ENCODE results near the gene C9.
"Not testable (repeated sequence)": the region's sequence is repeated elsewhere in the genome, so short reads cannot be mapped to it uniquely, and the experiment has no call there.

The C9 gene

DNA sequence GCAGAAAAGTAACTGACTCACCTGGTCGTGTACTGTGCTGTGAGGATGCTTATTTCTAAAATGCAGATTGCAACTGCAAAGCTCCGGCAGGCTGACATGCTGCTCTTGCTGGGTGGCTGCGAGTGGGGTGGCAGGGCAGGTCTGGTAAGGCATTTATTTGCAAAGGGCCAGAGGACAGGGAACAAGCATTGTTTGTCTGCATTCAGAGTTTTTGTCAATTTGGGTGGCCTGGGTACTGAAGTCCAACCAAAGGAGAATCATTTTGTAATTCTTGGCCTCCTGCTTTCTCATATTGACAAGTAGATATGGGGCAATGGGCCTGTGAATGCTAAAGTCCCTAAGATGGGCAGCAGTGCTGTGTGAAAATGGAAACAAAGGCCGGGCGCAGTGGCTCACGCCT is at the start of gene C9:
Gene C9 (minus strand): TSS at position 129 of the 400 bp plus-strand sequence. CDS start 31 bp downstream, at position 98.
- no peak for DNase-seq

DNA sequence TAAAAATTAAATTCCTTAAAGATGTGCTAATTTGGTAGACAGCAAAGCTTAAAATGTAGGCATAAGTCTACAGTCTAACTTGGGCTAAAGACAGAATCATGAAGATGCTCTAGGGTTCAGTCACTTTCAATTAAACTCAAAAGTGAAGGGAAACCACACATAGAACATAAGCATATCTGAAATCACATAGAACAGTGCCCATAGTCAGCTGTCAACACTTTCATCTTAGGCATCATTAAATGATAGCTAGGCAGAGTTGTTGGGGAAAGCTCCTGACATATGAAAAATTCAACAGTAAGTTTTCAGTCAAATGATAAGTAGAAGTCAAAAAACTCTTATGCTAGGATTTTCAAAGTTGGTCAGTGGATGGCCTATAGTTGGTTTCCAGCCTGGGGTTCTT is 49.5 kb upstream of the C9 start:
- no peak for DNase-seq

DNA sequence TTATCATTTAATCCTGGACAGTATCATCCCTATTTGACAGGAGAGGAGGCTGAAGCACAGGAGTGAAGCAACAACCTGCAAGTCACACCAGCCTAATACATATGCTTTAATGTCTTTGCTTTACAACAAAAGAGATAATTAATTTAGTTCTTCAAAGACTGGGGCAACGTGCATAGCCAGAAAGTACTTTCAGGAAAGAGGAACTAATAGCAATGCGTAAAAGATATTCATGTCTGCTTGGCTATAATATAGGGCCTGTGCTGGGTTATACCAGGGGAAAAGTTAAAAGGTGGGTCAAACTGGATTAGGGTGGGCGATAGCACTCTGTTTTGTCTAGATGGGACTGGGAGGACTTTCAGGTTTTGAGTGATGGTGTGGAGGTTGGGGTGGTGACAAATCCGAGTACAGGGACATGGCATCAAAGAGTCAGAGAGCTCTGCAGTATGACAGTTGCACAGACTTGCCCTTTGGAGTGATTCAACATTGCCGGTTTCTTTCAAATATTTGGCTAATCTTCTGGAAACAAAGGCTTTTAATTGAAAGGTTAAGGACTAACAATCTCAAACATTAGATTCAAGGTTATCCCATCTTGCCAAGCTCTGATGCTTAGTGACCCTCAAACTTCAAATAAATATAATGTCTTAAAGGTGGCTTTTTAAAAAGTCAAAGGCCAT is 48.6 kb upstream of the C9 start:
- DNase-seq: no peak

DNA sequence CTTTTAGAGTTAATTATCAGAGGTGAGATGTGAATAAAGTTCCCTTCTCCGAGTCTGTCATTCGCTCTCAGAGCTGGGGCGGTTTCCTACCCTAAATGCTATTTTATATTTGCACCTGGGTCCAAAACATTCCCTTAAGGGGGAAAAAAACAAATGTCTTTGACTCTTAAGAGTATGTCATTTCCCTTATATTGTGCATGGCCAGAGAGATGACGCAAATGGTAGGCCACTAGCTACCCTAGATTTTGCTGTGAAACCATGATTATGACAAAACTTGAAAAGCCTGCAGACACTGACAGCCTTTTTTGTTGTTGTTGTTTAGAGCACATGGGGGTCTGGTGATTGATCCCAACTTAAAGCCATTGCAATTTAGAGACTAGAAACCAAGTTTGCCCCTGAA is 47.7 kb upstream of the C9 start:
- no peak for DNase-seq

DNA sequence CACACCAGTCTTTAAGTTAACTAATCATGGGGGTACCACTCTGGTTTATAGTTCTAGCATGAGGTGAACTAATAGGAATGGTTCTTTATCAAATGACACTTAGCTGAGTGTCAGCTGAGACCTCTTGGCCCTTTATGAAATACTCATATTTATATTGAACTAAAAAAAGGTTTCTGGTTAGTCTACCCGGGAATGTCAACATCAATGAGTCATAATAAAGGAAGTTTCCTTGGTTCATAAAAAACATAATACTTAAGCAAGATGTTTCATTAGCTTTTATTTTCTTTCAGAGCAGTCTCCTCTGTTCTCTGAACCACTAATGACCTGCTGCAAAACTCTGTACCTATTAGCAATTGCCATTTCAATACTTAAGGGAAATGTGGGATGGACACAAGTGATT is 46.8 kb upstream of the C9 start:
- DNase-seq: no peak

DNA sequence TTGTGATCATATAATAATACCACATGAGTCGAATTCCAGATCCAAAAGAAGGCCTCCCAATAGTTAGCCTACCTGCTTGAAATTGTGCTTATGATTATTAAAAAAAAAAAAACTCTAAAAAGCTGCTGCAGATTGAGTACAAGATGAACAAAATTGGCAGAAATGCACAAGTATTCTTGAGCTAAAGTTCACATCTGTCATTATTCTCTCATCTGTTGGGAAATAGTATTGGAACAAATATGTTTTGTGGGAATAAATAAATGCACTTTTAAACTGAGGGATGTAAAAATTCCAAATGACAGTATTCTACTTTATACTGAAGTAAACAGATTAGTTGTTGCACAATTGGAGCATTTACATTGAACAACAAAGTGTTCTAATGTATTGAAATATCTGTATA is 44.7 kb upstream of the C9 start:
- DNase-seq: no peak

DNA sequence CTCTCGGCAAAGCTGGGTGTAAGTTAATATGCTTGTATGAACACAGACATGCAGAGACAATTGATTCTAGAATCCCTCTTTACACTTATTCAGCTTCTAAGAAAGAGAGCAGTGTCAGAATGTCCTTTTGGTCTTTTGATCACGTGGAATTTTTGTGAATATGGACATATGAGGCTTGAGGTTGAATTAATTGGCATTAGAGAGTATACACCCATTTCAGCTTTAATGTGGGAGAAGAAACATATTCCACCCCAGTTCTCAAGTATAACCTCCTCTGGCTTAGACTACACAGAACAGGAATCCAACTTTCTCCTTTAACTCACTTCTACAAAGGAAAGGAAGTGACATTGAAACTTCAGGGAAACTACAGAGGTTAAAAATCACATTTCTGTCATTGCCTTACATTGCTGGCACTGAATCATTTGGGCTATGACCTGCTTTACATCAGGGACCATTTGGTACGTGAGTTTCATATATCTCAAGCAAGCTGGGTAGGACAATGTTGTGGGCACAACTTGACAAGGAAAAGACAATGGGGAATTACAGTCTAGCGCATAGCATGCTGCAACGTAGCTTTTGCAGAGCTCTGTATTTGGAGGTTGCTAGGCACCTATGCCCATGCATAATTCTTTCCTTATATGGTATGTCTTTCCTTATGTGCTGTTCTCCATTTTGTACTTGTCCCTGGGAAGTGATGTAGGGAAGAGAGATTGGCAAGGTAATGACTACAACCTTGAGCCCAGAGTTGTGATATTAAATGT is 41.0 kb upstream of the C9 start:
- DNase-seq: no peak

DNA sequence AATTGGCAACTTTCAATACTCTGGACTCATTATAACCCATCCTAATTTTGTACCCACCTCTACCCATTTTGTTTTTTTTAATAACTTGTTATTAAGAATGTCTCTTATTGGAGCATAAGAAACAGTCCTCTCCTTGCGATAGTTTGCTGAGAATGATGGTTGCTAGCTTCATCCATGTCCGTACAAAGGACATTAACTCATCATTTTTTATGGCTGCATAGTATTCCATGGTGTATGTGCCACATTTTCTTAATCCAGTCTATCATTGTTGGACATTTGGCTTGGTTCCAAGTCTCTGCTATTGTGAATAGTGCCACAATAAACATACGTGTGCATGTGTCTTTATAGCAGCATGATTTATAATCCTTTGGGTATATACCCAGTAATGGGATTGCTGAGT is 39.5 kb upstream of the C9 start:
- not testable (repeated sequence) for DNase-seq

DNA sequence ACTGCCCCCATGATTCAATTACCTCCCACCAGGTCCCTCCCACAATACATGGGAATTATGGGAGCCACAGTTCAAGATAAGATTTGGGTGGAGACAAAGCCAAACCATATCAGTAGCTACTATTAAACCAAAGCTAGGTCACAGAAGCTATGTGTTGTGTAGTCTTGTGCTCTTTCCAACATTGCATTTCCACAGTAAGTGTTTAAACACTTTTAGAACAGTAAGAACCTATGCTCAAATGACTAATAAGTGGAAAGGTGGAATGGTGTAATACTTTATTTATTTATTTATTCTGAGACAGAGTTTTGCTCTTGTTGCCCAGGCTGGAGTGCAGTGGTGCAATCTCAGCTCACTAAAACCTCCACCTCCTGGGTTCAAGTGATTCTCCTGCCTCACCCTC is 37.8 kb upstream of the C9 start:
- not testable (repeated sequence) for DNase-seq

DNA sequence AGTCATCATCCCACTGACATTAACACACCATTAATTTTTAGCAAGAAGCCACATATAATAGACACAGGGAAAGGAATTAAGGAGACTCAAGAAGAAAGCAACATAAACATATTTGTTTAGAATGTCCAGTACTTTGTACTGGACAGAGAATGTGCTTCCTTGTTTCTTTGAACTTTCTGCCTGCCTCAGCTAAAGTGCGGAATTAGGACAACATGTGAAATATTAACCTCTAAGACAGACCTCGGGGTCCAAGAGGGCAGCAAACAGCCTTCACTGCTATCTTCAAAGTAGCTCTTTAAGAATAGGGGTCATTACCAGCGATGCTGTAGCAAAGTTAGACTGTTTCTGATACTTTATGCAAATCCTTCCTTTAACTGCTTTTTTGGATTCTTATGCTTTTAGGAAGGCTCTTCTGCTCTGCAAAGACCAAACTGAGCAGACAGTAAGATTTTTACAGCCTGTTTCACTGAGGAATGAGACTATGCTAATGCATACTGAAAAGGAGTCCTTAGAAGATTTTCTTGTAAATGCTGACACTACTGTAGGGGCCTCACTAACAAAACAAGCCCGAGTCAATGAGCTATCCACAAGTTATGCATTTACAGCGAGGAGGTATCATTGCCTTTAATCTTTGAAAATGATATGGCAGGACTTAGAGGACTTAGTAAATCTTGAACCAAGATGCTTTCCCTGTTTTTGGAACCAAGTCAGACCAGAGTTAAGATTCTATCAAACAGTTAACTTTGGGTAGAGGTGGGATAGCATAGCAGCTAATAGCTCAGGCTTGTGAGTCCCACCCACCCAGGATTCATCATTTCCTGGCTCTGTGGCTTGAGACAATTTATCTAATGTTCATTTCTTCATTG is 36.7 kb upstream of the C9 start:
- no peak for DNase-seq

DNA sequence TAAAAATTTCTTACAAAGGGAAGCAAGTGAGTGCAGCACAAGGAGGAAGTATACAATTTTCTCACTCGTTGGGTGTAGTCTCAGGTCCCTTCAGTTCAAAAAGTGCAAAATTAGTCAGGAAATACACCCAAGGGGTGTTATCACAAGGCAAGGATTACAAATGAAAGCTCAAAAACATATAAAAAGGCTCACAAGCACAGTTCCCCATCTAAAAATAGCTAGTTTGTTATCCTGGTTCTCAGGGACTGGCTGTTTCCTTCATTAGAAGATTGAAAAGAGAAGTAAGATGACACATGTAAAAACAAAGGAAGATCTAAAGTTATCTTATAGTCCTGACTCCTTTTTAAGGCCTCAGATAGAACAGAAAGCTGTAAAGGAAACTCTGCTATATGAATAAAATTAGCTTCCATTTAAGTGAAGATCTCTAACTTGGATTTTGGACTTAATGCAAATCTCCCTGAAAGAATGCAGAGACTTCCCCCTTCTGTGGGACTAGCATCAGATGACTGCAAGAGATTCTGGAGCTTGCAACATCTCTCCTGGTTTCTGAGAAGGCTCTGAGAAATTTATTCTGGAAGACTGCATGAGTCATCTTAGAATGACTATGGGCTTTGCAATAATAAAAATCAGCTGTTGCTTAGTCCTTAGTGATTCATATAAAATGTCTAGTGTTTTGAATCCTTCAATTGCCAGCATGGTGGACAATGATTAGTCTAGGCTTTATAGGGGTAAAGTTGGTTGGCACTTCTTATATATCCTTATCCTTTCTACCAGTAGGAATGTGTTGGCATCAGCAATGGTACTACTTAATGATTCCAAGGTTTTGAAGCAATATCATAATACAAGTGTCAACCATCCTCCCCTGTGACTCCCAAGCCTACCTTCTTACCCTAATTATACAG is 35.1 kb upstream of the C9 start:
- DNase-seq: no peak

DNA sequence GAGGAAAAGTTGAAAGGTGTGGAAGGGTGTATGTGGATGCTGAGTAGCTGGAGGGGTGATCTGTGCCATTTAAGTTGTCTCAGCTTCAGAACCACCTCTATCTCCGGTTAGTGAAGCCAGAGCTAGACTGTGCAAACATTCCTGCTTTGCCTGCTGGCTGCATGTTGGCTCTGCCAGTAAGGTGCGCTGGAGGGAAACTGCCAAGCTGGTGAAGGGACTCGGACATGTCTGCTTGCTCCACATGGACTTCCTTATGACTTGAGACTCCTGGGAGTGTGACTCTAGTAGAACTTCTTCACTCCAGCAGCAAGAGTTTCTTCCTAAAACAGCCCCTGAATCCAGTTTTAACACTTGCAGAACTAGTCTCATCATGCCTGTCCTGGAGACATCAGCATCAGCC is 32.5 kb upstream of the C9 start:
- DNase-seq: no peak

DNA sequence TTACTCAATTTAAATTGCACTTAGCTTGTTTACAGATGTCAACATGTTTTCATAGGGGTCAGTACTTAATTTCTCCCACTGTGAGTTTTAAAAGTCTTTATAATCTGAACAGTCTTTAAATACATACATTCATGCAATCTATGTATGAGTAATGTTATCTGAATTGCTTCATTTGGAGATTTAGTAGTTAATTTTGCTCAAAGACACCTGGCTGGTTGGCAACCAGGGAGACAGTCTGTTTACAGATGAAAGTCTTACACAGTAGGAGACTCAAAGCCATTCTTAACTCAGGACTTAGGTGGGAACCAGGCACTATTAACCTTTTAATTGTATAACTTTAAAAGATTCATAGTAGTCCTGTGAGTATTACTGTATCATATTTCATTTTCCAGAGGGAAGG is 31.2 kb upstream of the C9 start:
- DNase-seq: no peak

DNA sequence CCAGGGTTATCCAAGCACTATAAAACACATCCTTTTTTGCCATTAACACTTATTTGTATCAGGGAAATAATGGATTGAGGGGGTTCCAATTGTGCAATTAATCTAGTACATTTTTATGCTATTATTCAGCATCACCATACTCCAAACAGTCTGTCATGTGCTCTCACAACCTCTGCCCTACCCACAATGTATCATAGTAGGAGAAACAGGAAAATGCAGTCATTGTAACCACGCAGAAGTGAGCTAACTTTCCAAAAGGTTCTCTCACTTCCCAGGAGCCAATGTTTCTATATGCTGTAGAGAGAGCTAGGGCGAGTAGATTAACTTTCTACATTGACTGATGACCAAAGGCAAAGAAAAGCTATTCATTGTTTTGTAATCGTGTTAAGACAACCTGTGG is 30.7 kb upstream of the C9 start:
- no peak for DNase-seq

DNA sequence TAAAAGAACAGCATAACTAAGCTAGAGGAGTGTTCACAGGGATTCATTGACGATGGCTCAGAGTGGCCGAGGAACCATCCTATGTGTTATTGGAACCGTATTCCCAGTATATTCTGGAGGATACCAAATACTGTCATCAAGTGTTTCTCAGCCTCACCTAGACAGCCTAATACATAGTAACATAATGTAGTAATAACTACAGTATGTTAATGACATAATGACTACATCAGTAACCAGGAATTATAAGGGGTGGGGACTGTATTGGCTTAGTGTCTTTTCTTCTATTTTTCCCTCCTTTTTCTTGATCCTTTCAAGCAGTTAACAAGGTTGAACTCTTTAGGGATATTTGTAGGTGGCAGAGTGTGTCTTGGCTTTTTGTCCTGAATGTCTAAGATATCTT is 26.6 kb upstream of the C9 start:
- no peak for DNase-seq

DNA sequence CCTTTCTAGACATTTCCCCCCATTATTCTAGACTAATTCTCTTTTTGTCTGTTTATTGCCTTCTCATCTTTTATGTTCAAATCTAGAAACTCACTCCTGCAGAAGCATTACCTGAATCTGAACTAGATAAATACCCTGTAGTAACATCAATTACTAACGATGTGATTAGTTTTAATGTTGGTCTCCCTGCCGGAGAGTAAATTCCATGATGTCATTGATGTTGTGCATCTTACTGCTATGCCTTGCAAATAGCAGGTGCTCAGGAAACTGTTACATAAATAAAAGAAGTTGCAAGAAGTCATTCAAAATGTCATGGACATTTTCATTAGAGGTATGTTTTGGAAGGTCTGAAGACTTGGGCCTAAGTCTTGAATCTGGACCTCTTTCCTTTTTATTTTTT is 23.0 kb upstream of the C9 start:
- no peak for DNase-seq

DNA sequence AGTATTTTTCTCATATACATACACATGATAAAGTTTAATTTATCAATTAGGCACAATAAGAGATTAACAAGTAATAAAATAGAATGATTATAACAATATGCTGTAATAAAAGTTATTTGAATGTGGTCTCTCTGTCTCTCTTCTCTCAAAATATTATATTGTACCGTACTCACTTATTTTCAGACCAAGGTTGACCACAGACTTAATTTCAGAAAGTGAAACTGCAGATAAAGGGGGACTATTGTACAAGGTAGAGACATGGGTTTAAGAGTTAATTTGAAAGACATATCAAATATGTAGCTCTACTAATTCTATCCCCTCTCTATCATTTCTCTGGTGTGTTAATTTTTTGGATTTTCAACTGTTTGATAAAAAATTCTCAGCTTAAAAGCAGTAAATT is 20.0 kb upstream of the C9 start:
- no peak for DNase-seq

DNA sequence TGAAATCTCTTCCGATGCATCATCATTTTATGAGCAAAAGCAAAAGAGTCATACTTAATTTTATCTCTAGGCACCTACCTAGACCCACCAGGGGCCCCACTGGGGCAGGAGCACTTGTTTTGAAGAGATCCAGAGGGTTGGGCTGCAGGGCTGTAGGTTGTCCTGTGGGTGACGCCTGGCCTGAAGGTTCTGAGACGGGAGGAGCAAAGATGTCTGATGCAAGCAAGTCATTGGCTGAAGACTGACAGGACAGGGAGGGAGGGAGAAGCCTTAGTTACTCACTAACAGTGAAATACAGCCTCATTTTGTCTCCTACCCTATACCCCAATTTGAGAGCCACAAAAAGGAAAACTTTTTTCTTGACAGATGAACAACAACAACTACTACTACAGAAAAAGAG is 17.1 kb upstream of the C9 start:
- DNase-seq: no peak

DNA sequence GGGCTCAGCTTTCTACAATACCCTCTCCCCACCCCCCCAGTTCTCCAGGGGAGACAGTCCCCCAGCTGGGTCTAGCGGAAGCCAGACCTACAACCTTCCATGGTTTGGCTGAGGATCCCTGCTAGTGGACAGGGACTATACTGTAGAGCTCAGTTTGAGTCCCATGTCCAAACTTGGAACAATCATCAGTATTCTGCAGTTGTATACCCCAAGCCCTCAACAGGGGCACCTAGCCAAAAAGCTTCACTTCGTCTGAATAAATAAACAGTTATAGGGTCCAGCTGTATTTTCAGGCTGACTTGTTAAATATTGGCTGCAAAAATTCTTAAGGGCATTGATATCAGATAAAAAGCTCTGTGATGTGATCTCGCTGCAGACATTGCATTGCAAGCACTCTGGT is 15.4 kb upstream of the C9 start:
- no peak for DNase-seq

DNA sequence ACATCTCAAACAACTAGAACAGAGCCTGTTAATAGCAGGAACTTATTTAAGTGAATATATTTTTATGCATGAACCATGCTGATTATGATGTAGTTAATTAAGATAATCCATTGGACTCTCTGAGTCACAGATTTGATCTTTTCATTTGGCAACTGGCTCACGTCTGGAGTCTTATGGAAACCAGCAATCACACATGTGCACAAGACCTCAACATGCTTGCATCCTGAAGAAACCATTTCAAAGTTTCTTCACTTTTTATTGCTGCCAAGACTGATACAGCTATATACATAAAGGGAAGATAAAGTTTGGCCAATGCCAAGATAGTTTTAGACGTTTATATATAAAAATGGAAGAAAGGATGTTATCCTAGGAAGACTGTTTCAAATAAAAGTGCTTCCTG is 13.3 kb upstream of the C9 start:
- no peak for DNase-seq

DNA sequence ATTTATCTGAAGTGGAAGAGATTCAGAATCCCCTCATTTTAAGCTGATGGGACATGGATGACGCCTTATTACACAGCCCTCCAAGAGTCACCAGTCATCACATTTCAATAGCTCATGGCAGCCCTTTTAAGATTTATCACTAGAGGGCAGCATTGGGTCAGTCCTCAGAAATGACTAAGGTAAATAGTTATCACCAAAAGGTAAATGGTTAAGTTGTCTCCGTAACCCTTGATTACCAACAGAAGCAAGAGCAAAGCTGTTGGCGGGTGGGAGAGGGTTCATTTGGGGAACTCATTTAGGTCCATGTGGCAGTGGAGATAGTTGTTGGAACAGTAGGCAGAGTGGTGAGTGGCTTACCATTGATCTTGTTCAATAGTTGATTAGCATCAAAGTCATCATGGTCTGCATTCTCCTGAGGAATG is 12.0 kb upstream of the C9 start:
- no peak for DNase-seq

DNA sequence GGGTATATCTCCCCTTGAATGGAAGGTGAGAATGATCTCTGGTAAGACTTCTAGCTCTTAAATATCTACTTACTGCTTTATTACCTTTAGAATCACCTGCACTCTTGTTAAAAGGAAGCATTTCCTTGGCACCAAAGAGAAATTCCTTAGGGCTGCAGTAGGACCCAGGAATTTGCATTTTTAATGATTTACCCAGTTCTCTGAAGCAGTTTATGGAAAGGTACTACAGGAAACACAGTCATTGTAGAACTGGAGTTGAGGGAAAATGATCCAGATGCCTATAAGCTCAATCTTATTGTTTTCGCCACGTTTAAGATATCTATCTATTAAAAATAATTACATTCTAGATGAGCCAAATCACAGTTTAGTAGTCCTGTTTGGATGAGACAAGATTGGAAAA is 9.5 kb upstream of the C9 start:
- DNase-seq: no peak

DNA sequence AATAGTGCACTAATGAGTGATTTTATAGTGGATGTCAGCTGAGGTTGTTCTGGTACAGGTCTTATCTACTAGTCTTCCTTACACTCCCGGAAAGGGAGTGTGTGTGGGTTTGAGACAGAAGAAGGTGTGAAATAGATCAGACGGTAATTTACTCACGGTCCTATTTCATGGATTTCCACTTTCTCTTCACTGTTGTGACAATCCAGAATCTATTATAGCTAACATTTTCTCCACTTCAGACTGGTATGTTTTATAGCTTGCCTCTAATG is 7.0 kb upstream of the C9 start:
- DNase-seq: no peak

Measured in NCI-H510A (cell line).